HG02970 (cell line): ENCODE measurements around the gene PRDM5.

Experiments used
- ATAC-seq: cut with Tn5 transposase; IDR thresholded peaks from one replicate; pipeline ENCODE4 v1.9.1; 2021; ENCODE audit warnings: mild to moderate bottlenecking, moderate library complexity, moderate number of reproducible peaks; ENCODE audit not compliant: unreplicated experiment, low FRiP score

Gene PRDM5

GRCh38 chr4:120826853-120827252 is 95.7 kb downstream of the PRDM5 start:
- no peak for ATAC-seq

- ATAC-seq, result no peak
These were observed 96.1 kb downstream of the PRDM5 start for GRCh38 chr4:120826449-120826848.

GRCh38 chr4:120824946-120825345 is 97.6 kb downstream of the PRDM5 start:
- no peak for ATAC-seq

GRCh38 chr4:120821977-120822376 is 100.5 kb downstream of the PRDM5 start:
- ATAC-seq, result no peak

GRCh38 chr4:120821029-120821428 is 101.5 kb downstream of the PRDM5 start:
- ATAC-seq, result no peak

- no peak for ATAC-seq
These were observed 102.6 kb downstream of the PRDM5 start for GRCh38 chr4:120819805-120820437.

GRCh38 chr4:120816296-120816965 is 106.1 kb downstream of the PRDM5 start:
- no peak for ATAC-seq

GRCh38 chr4:120815361-120815760 is 107.2 kb downstream of the PRDM5 start:
- ATAC-seq, result no peak

GRCh38 chr4:120814886-120815285 is 107.6 kb downstream of the PRDM5 start:
- ATAC-seq, result no peak

GRCh38 chr4:120812216-120812615 is 110.3 kb downstream of the PRDM5 start:
- no peak for ATAC-seq

- no peak for ATAC-seq
These were observed 113.0 kb downstream of the PRDM5 start for GRCh38 chr4:120809518-120809917.

GRCh38 chr4:120808475-120809141 is 113.9 kb downstream of the PRDM5 start:
- no peak for ATAC-seq

- ATAC-seq, result no peak
These were observed 121.3 kb downstream of the PRDM5 start for GRCh38 chr4:120801137-120801758.

- no peak for ATAC-seq
These were observed 124.0 kb downstream of the PRDM5 start for GRCh38 chr4:120798570-120798969.

- ATAC-seq, result no peak
These were observed 126.3 kb downstream of the PRDM5 start for GRCh38 chr4:120796271-120796670.

GRCh38 chr4:120785202-120785601 is 137.3 kb downstream of the PRDM5 start:
- ATAC-seq, result no peak

- ATAC-seq, result no peak
These were observed 145.1 kb downstream of the PRDM5 start for GRCh38 chr4:120777459-120777858.

GRCh38 chr4:120775431-120775830 is 147.1 kb downstream of the PRDM5 start:
- ATAC-seq, result no peak

GRCh38 chr4:120773641-120774040 is 148.9 kb downstream of the PRDM5 start:
- no peak for ATAC-seq

- no peak for ATAC-seq
These were observed 150.6 kb downstream of the PRDM5 start for GRCh38 chr4:120771907-120772306.

GRCh38 chr4:120770897-120771296 is 151.6 kb downstream of the PRDM5 start:
- no peak for ATAC-seq
